MM.1S (cell line): Measurements from ENCODE around the gene SRF.

Experiments
- DNase-seq: peaks from one replicate; pipeline ENCODE4 v3.0.0-alpha.2; 2015
- H2AFZ ChIP-seq: fragments of 300-600 bp; sonication (generic); 2 replicates; pipeline ENCODE4 v1.6.0; 2016; ENCODE audit warnings: antibody characterized with exemption, low read length
- H3F3A ChIP-seq: fragments of 300-600 bp; sonication (generic); 2 replicates; pipeline ENCODE4 v1.6.1; 2016; ENCODE audit warnings: mild to moderate bottlenecking, antibody characterized with exemption, low read length, moderate library complexity, mixed read lengths; ENCODE audit not compliant: insufficient read depth
- H3K27ac ChIP-seq: fragments of 300-600 bp; sonication (generic); 2 replicates; pipeline ENCODE4 v1.5.1; 2016; ENCODE audit warnings: mild to moderate bottlenecking, low read length
- H3K27me3 ChIP-seq: fragments of 300-600 bp; sonication (generic); replicated peaks from 2 replicates; pipeline ENCODE4 v1.6.0; 2016; ENCODE audit warnings: low read length; ENCODE audit not compliant: insufficient read depth
- H3K36me3 ChIP-seq: fragments of 300-600 bp; sonication (generic); replicated peaks from 2 replicates; pipeline ENCODE4 v1.6.1; 2016; ENCODE audit warnings: mild to moderate bottlenecking, low read length, mixed read lengths; ENCODE audit not compliant: insufficient read depth
- H3K4me1 ChIP-seq: fragments of 300-600 bp; sonication (generic); 2 replicates; pipeline ENCODE4 v1.6.1; 2016; ENCODE audit warnings: low read length, mixed read lengths
- H3K4me2 ChIP-seq: fragments of 300-600 bp; sonication (generic); 2 replicates; pipeline ENCODE4 v1.6.0; 2016; ENCODE audit warnings: low read depth, low read length
- H3K4me3 ChIP-seq: fragments of 300-600 bp; sonication (generic); 2 replicates; pipeline ENCODE4 v1.5.1; 2016; ENCODE audit warnings: low read length, mixed read lengths
- H3K79me2 ChIP-seq: fragments of 300-600 bp; sonication (generic); 2 replicates; pipeline ENCODE4 v1.6.1; 2016; ENCODE audit warnings: mixed run types, low read length, mixed read lengths
- H3K9ac ChIP-seq: fragments of 300-600 bp; sonication (generic); 2 replicates; pipeline ENCODE4 v1.6.1; 2016; ENCODE audit warnings: low read length, mixed read lengths
- H3K9me2 ChIP-seq: fragments of 300-600 bp; sonication (generic); replicated peaks from 2 replicates; pipeline ENCODE4 v1.6.1; 2016; ENCODE audit warnings: mild to moderate bottlenecking, low read length, mixed read lengths; ENCODE audit not compliant: insufficient read depth
- H3K9me3 ChIP-seq: fragments of 300-600 bp; sonication (generic); replicated peaks from 2 replicates; pipeline ENCODE4 v1.6.1; 2016; ENCODE audit warnings: mild to moderate bottlenecking, low read length, mixed read lengths; ENCODE audit not compliant: insufficient read depth
- H4K20me1 ChIP-seq: fragments of 300-600 bp; sonication (generic); 2 replicates; pipeline ENCODE4 v1.6.1; 2016; ENCODE audit warnings: mild to moderate bottlenecking, low read length, moderate library complexity, mixed read lengths; ENCODE audit not compliant: insufficient read depth
- CTCF ChIP-seq: fragments of 300-600 bp; sonication (generic); IDR thresholded peaks from 2 replicates; pipeline ENCODE4 v1.5.1; 2016; ENCODE audit warnings: antibody characterized with exemption, low read length, mixed read lengths
- EZH2 ChIP-seq: fragments of 300-600 bp; sonication (generic); optimal IDR thresholded peaks from 2 replicates; pipeline ENCODE3; 2017; ENCODE audit warnings: low read depth, mild to moderate bottlenecking, antibody characterized with exemption, low read length, mixed read lengths
- EZH2phosphoT487 ChIP-seq: fragments of 300-600 bp; sonication (generic); IDR thresholded peaks from 2 replicates; pipeline ENCODE4 v1.6.1; 2018; ENCODE audit warnings: antibody characterized with exemption, low read length

SRF gene

GRCh38 chr6:43202451-43202850 is 31.4 kb downstream of the SRF start:
- Histone ChIP-seq H3K9me3 (no peaks in the 10 kb centered on the region), H3K36me3 (no peaks in the 10 kb centered on the region), H3K9ac (no peak overlapping the region), H3F3A (no peaks in the 10 kb centered on the region), H3K9me2 (no peaks in the 10 kb centered on the region), H3K27ac (no peak overlapping the region), H3K4me2 (no peak overlapping the region), H4K20me1 (no peaks in the 10 kb centered on the region), H2AFZ (no peak overlapping the region), H3K4me1 (no peaks in the 10 kb centered on the region), H3K79me2 (no peaks in the 10 kb centered on the region), H3K4me3 (no peak overlapping the region), H3K27me3 (no peaks in the 10 kb centered on the region)
- no peak for TF ChIP-seq CTCF
- no peak for TF ChIP-seq EZH2
- no peak for TF ChIP-seq EZH2phosphoT487
- no peak for DNase-seq

GRCh38 chr6:43203029-43203717 is 32.1 kb downstream of the SRF start:
- Histone ChIP-seq H2AFZ (no peak overlapping the region), H4K20me1 (no peaks in the 10 kb centered on the region)
- TF ChIP-seq CTCF (no peak), EZH2 (no peak), EZH2phosphoT487 (no peak)

GRCh38 chr6:43203718-43204095 is 32.6 kb downstream of the SRF start:
- TF ChIP-seq EZH2 (no peak), CTCF (no peak), EZH2phosphoT487 (no peak)
- Histone ChIP-seq H3F3A (no peaks in the 10 kb centered on the region), H3K4me3 (no peak overlapping the region), H3K4me1 (no peaks in the 10 kb centered on the region), H3K27me3 (no peaks in the 10 kb centered on the region), H3K36me3 (no peaks in the 10 kb centered on the region), H3K9me2 (no peaks in the 10 kb centered on the region), H3K79me2 (no peaks in the 10 kb centered on the region), H3K9ac (no peak overlapping the region), H3K9me3 (no peaks in the 10 kb centered on the region), H2AFZ (no peak overlapping the region), H3K27ac (no peak overlapping the region), H3K4me2 (no peak overlapping the region), H4K20me1 (no peaks in the 10 kb centered on the region)
- no peak for DNase-seq

More at GRCh38 chr6:43203029-43203717, 32.1 kb downstream of the SRF start:
- no peak overlapping the region for H3K4me3 ChIP-seq
- H3K9me3 ChIP-seq, result no peaks in the 10 kb centered on the region
- H3K36me3 ChIP-seq, result no peaks in the 10 kb centered on the region
- H3K27ac ChIP-seq, result no peak overlapping the region
- no peaks in the 10 kb centered on the region for H3K79me2 ChIP-seq
- no peaks in the 10 kb centered on the region for H3F3A ChIP-seq
- no peaks in the 10 kb centered on the region for H3K4me1 ChIP-seq
- no peaks in the 10 kb centered on the region for H3K27me3 ChIP-seq
- no peak overlapping the region for H3K4me2 ChIP-seq
- no peaks in the 10 kb centered on the region for H3K9me2 ChIP-seq
- H3K9ac ChIP-seq, result no peak overlapping the region
- no peak for DNase-seq
